Stimulated activated CD4-positive, alpha-beta T cell treated with anti-CD3 and anti-CD28 coated beads, Interleukin-12 subunit alpha, Interleukin-12 subunit beta, amount 100 ng/mL, for 4 hours (primary cell): Measurements from ENCODE around the gene MAPK12.
A peak's percentile ranks its signal among the peaks of the same experiment; 100 is the strongest.
"Not testable (repeated sequence)": the region's sequence is repeated elsewhere in the genome, so short reads cannot be mapped to it uniquely, and the experiment has no call there.

Source experiments
- DNase-seq: peaks from one replicate; pipeline ENCODE4 v3.0.0-alpha.2; 2020

MAPK12 gene

GRCh38 chr22:50210378-50211139 is 50.9 kb downstream of the MAPK12 start:
- no peak for DNase-seq

GRCh38 chr22:50209893-50210292 is 51.6 kb downstream of the MAPK12 start:
- peak; percentile 62 for DNase-seq

GRCh38 chr22:50208939-50209892 is 52.3 kb downstream of the MAPK12 start:
- DNase-seq: no peak

GRCh38 chr22:50208430-50208938 is 53.0 kb downstream of the MAPK12 start:
- DNase-seq: no peak

- no peak for DNase-seq
Observed at GRCh38 chr22:50207383-50208140, 53.9 kb downstream of the MAPK12 start.

- no peak for DNase-seq
Observed at GRCh38 chr22:50206599-50206998, 54.9 kb downstream of the MAPK12 start.

- no peak for DNase-seq
Observed at GRCh38 chr22:50205781-50206569, 55.5 kb downstream of the MAPK12 start.

GRCh38 chr22:50204998-50205397 is 56.5 kb downstream of the MAPK12 start:
- not testable (repeated sequence) for DNase-seq

- no peak for DNase-seq
Observed at GRCh38 chr22:50204571-50204970, 56.9 kb downstream of the MAPK12 start.

- no peak for DNase-seq
Observed at GRCh38 chr22:50203288-50203687, 58.2 kb downstream of the MAPK12 start.
